Lower lobe of right lung (tissue), 2 donors: ENCODE data around the gene CRISP2. TPM values are rescaled to one million over a fixed set of nuclear protein-coding genes. Genes with fewer than 3 reads are reported as not detected.

ENCODE experiments used
- ATAC-seq, 2 donors: fragments of 200-7000 bp; cut with Tn5 transposase; one replicate each; pipeline ENCODE4 v1.9.1; 2020 to 2022; ENCODE audit warnings: mild to moderate bottlenecking in 2 of 2, moderate library complexity in 2 of 2
- DNase-seq: peaks from one replicate; pipeline ENCODE4 v3.0.0-alpha.2; 2020
- H3K27ac ChIP-seq: fragments of 200-600 bp; one replicate; pipeline ENCODE4 v1.8.0; 2022
- H3K27me3 ChIP-seq: fragments of 200-600 bp; one replicate; pipeline ENCODE4 v1.8.0; 2022; ENCODE audit warnings: low read depth
- H3K36me3 ChIP-seq: fragments of 200-600 bp; one replicate; pipeline ENCODE4 v1.8.0; 2022; ENCODE audit warnings: mild to moderate bottlenecking
- H3K4me1 ChIP-seq: fragments of 200-600 bp; one replicate; pipeline ENCODE4 v1.8.0; 2022
- H3K4me3 ChIP-seq: fragments of 200-600 bp; one replicate; pipeline ENCODE4 v1.8.0; 2022; ENCODE audit warnings: mild to moderate bottlenecking
- H3K9me3 ChIP-seq: fragments of 200-600 bp; one replicate; pipeline ENCODE4 v1.8.0; 2022
- intact Hi-C: fragments of 100-400 bp; cut with DNase I; formaldehyde crosslinking; loops from one replicate; pipeline ENCODE4 v1.11.0; 2022
- total RNA-seq: library from RNA; stranded (reverse); fragmentation: NEBNext Ultra II Directional; extraction: Animal tissue kit (Norgen Biotek cat#: 25700); gene quantifications from one replicate; pipeline ENCODE4 v1.2.1, GENCODE V29; 2021
- TF ChIP-seq, protein P1 (sequence below): fragments of 200-600 bp; IDR thresholded peaks from one replicate; pipeline ENCODE4 v1.8.0; 2022; ENCODE audit warnings: antibody characterized with exemption, mild to moderate bottlenecking
- donor health status: DM: no; HTN: yes; CAD: no; lungs with severe emphysema.

Gene CRISP2
- total RNA-seq, 1 donor from 2014 or later, result 0.83 TPM

DNA sequence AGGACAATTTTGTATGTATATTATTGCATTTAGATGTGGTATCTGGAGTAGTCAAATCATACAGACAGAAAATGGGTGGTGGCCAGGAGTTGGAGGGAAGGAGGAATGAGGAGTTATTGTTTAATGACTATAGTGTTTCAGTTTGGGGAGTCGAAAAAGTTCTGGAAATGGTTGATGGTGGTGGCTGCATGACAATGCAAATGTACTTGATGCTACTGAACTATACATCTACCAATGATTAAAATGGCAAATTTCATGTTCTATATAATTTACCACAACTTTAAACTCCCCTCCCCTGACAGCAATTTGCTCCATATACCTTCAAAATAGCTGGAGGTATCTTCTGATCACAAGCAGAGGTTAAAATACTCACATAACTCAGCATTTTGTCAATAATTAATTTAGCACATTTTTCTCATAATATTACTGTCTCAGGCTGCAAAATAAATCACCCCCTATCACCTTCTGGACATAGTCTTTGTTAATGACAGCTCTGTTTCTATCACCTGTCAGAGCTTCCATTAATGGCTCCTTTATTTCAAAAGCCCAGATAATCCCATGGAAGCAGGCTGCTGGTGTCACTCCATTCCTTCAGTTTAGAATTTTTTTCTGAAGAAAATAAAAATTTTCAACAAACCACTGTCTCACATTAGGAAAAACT is 51.0 kb downstream of the CRISP2 start:
- Histone ChIP-seq H3K27me3 (no peaks in the 10 kb centered on the region), H3K36me3 (no peaks in the 10 kb centered on the region), H3K4me1 (no peaks in the 10 kb centered on the region), H3K4me3 (no peak overlapping the region), H3K9me3 (no peaks in the 10 kb centered on the region), H3K27ac (no peak overlapping the region)
- DNase-seq (no peak), ATAC-seq (no peak)
- intact Hi-C loops, result no loop called here
- TF ChIP-seq, protein P1, sequence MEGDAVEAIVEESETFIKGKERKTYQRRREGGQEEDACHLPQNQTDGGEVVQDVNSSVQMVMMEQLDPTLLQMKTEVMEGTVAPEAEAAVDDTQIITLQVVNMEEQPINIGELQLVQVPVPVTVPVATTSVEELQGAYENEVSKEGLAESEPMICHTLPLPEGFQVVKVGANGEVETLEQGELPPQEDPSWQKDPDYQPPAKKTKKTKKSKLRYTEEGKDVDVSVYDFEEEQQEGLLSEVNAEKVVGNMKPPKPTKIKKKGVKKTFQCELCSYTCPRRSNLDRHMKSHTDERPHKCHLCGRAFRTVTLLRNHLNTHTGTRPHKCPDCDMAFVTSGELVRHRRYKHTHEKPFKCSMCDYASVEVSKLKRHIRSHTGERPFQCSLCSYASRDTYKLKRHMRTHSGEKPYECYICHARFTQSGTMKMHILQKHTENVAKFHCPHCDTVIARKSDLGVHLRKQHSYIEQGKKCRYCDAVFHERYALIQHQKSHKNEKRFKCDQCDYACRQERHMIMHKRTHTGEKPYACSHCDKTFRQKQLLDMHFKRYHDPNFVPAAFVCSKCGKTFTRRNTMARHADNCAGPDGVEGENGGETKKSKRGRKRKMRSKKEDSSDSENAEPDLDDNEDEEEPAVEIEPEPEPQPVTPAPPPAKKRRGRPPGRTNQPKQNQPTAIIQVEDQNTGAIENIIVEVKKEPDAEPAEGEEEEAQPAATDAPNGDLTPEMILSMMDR, result no peak

DNA sequence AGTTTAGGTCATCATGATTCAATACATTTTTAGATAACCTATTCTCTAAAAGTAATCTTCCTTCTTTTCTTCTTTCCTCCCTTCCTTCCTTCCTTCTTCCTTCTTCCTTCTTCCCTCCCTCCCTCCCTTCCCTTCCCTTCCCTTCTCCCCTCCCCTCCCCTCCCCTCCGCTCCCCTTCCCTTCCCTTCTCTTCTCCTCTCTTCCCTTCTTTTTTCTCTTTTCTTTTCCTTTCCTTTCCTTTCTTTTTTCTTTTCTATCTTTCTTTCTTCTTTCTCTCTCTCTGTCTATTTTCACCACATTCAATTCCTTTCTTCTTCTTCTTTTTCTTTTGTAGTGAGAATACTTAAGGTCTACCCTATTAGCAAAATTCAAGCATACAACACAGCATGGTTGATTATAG is 59.4 kb downstream of the CRISP2 start:
- Histone ChIP-seq H3K27me3 (no peaks in the 10 kb centered on the region), H3K27ac (no peak overlapping the region), H3K9me3 (no peaks in the 10 kb centered on the region), H3K4me3 (no peak overlapping the region), H3K4me1 (no peaks in the 10 kb centered on the region), H3K36me3 (no peaks in the 10 kb centered on the region)
- ATAC-seq (no peak), DNase-seq (no peak)
- TF ChIP-seq, protein P1, result no peak
- intact Hi-C loops, result no loop called here

DNA sequence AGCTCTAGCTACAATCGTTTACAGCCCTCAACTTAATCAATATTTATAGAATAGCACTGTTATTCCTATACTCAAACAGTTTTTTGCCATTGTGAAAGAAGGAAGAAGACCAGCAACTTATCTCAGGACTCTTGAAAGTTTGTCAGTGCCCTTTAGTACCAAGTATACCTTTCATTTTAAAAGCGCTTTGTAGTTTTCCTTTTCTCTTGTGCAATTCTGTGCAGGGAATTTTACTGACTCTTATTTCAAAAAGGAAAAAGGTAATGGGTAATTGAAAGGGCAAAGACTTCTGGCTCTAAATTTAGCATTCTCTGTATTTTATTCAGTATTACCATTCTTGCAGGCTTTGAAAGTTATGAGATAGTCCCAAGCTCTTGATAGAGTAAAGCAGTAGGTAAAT is 59.9 kb downstream of the CRISP2 start:
- no peaks in the 10 kb centered on the region for H3K9me3 ChIP-seq
- no peak for ATAC-seq
- H3K4me1 ChIP-seq, result no peaks in the 10 kb centered on the region
- H3K27me3 ChIP-seq, result no peaks in the 10 kb centered on the region
- intact Hi-C loops, result no loop called here
- H3K4me3 ChIP-seq, result no peak overlapping the region
- no peak for DNase-seq
- no peak overlapping the region for H3K27ac ChIP-seq
- H3K36me3 ChIP-seq, result no peaks in the 10 kb centered on the region
- TF ChIP-seq, protein P1, result no peak

DNA sequence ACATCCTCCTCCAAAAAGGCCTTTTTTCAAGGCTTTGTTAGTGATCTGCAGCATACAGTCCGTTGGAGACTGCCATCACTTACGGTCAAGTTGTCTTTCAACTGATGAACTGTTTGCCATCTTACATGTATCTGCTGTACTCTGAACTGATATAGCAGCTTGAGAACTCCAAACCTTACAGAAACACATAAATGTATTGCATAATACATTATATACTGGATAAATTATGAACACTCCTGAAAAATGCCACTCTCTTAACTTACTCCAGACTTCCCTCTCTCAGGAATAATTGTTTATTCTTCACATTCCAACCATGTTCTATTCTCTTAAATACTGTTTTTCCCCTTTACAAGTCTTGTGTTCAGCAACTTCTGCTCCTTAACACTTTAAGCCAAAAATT is 62.1 kb downstream of the CRISP2 start:
- no peak overlapping the region for H3K4me3 ChIP-seq
- H3K4me1 ChIP-seq, result no peaks in the 10 kb centered on the region
- intact Hi-C loops, result no loop called here
- H3K36me3 ChIP-seq, result no peaks in the 10 kb centered on the region
- H3K27me3 ChIP-seq, result no peaks in the 10 kb centered on the region
- ATAC-seq (no peak), DNase-seq (no peak)
- H3K9me3 ChIP-seq, result no peaks in the 10 kb centered on the region
- TF ChIP-seq, protein P1, result no peak
- no peak overlapping the region for H3K27ac ChIP-seq

DNA sequence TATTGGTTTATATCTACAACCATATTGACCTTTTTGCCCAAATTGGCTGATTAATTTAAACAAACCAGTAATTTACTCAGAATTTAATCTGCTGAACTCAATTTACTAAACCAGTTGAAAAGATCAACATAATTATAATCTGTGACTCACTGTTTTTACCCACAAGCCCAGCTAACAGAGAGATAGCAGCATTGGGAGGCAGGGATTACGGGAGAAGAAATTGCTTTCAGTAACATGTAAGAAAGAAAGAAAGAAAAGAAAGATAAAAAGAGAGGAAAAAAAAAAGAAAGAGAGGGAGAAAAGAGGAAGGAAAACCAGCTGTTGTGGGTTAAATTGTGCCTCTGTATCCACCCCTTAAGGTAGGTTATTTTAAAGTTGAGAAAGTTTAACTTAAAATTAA is 63.4 kb downstream of the CRISP2 start:
- Histone ChIP-seq H3K9me3 (no peaks in the 10 kb centered on the region), H3K4me3 (no peak overlapping the region), H3K4me1 (no peaks in the 10 kb centered on the region), H3K27ac (no peak overlapping the region), H3K27me3 (no peaks in the 10 kb centered on the region), H3K36me3 (no peaks in the 10 kb centered on the region)
- intact Hi-C loops, result no loop called here
- TF ChIP-seq, protein P1, result no peak
- no peak for ATAC-seq
- DNase-seq, result no peak

DNA sequence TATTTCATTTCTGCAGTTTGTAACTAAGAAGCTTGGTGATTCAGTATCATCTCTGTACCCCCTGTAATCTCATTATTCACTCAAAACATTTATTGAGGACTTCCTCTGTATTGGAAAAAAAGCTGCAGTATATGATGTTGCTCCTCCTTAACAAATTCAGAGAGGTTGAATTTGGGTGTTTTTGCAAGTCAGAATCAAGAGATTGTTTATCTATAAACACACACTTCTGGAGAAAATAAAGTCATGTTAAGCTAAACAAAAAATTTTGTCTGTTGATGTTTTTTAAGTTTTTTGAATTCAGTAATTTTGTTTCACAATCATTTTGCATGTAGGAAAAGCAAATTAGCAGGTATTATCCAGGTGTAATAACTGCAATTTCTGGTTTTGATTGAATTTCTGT is 65.3 kb downstream of the CRISP2 start:
- H3K27ac ChIP-seq, result no peak overlapping the region
- no peaks in the 10 kb centered on the region for H3K36me3 ChIP-seq
- no peaks in the 10 kb centered on the region for H3K9me3 ChIP-seq
- TF ChIP-seq, protein P1, result no peak
- ATAC-seq (no peak), DNase-seq (no peak)
- intact Hi-C loops, result no loop called here
- H3K4me3 ChIP-seq, result no peak overlapping the region
- H3K27me3 ChIP-seq, result no peaks in the 10 kb centered on the region
- no peaks in the 10 kb centered on the region for H3K4me1 ChIP-seq
